A673 (cell line): ENCODE data around the gene FASTK. TPM values are rescaled to one million over a fixed set of nuclear protein-coding genes. Genes with fewer than 3 reads are reported as not detected.

Experiments used
- BruUV-seq: library from RNA; stranded (reverse); fragments of 400-500 nt; replicated peaks from 2 replicates; lab custom pipeline; 2021; lab: Mats Ljungman, UMichigan
- CTCF ChIA-PET: fragments of 300-600 bp; sonication (Branson Sonifier 250); formaldehyde crosslinking; loops from one replicate; lab custom pipeline; 2022; ENCODE audit warnings: antibody characterized with exemption; lab: Charles Lee
- POLR2A ChIA-PET: fragments of 300-600 bp; sonication (Branson Sonifier 250); formaldehyde crosslinking; loops from one replicate; lab custom pipeline; 2022; ENCODE audit warnings: antibody characterized with exemption; ENCODE audit not compliant: low non-redundant PET; lab: Charles Lee
- DNase-seq: peaks from one replicate; pipeline ENCODE4 v3.0.0-alpha.2; 2015; ENCODE audit warnings: low spot score
- H3K27ac ChIP-seq: fragments of 200-600 bp; sonication (generic); 2 replicates; pipeline ENCODE4 v1.5.1; 2016; ENCODE audit warnings: mixed run types, low read depth, mild to moderate bottlenecking, mixed read lengths, antibody characterized with exemption, low read length; ENCODE audit not compliant: poor library complexity, severe bottlenecking
- H3K27me3 ChIP-seq: fragments of 200-600 bp; sonication (generic); replicated peaks from 2 replicates; pipeline ENCODE4 v1.6.1; 2017; ENCODE audit warnings: mixed run types, low read depth, mild to moderate bottlenecking, mixed read lengths, antibody characterized with exemption, low read length; ENCODE audit not compliant: insufficient read depth, poor library complexity
- H3K36me3 ChIP-seq: fragments of 200-600 bp; sonication (generic); 2 replicates; pipeline ENCODE4 v1.6.1; 2016; ENCODE audit warnings: mixed run types, mild to moderate bottlenecking, mixed read lengths, antibody characterized with exemption, low read length; ENCODE audit not compliant: insufficient read depth, poor library complexity, severe bottlenecking
- H3K4me1 ChIP-seq: fragments of 200-600 bp; sonication (generic); 2 replicates; pipeline ENCODE4 v1.6.1; 2017; ENCODE audit warnings: mixed run types, mild to moderate bottlenecking, mixed read lengths, antibody characterized with exemption, low read length; ENCODE audit not compliant: insufficient read depth, poor library complexity, severe bottlenecking
- H3K4me3 ChIP-seq: fragments of 200-600 bp; sonication (generic); 2 replicates; pipeline ENCODE4 v1.5.1; 2016; ENCODE audit warnings: low read depth, mixed run types, mild to moderate bottlenecking, mixed read lengths, low read length; ENCODE audit not compliant: poor library complexity, severe bottlenecking
- H3K9me3 ChIP-seq: fragments of 200-600 bp; sonication (generic); 2 replicates; pipeline ENCODE4 v1.6.1; 2016; ENCODE audit warnings: mixed run types, low read depth, mild to moderate bottlenecking, mixed read lengths, antibody characterized with exemption, low read length; ENCODE audit not compliant: poor library complexity, severe bottlenecking
- CTCF ChIP-seq: fragments of 300-800, 200-600 bp; sonication (generic); conservative IDR thresholded peaks from 2 replicates; pipeline ENCODE4 v1.5.1; 2017; ENCODE audit warnings: low read depth, mild to moderate bottlenecking, antibody characterized with exemption, low read length, moderate library complexity, mixed read lengths
- EZH2 ChIP-seq: fragments of 200-600 bp; sonication (generic); IDR thresholded peaks from 2 replicates; pipeline ENCODE4 v1.6.1; 2017; ENCODE audit warnings: borderline replicate concordance, low read depth, mild to moderate bottlenecking, mixed read lengths, antibody characterized with exemption, low read length; ENCODE audit not compliant: poor library complexity, severe bottlenecking
- intact Hi-C: fragments of 100-400 bp; cut with micrococcal nuclease; formaldehyde crosslinking; loops from one replicate; pipeline ENCODE4 v1.10.0; 2022; ENCODE audit not compliant: unreplicated experiment
- total RNA-seq: library from RNA; stranded (reverse); gene quantifications from 2 replicates; pipeline ENCODE4 v1.2.3, GENCODE V29; 2021

Gene FASTK
- total RNA-seq, 1 experiment from 2014 or later = 80.5 TPM

- CTCF ChIA-PET = no interaction called here
- TF ChIP-seq CTCF (no peak), EZH2 (no peak)
- no TSS peak for BruUV-seq
- intact Hi-C loops = loop anchor here (5.0 kb wide), 1 partner anchor 175 kb away; the partner anchor contains the start of gene CHPF2
- POLR2A ChIA-PET = no interaction called here
- no peak for DNase-seq
- H3K27ac ChIP-seq = peak within 1 kb of the TSS; percentile 78
- H3K4me3 ChIP-seq = peak within 1 kb of the TSS; percentile 99
- no peaks in the 10 kb centered on the region for H3K27me3 ChIP-seq
- peaks cover 34% of the 10 kb centered on the region for H3K4me1 ChIP-seq
- no peaks in the 10 kb centered on the region for H3K36me3 ChIP-seq
- no peaks in the 10 kb centered on the region for H3K9me3 ChIP-seq
Observed at GRCh38 chr7:151057506-151057988, 23.1 kb downstream of the FASTK start, which contains the start of gene CDK5. Gene CDK5, minus strand, starts transcription at chr7:151057897. Its CDS starts 49 bp downstream, at chr7:151057848.

DNA sequence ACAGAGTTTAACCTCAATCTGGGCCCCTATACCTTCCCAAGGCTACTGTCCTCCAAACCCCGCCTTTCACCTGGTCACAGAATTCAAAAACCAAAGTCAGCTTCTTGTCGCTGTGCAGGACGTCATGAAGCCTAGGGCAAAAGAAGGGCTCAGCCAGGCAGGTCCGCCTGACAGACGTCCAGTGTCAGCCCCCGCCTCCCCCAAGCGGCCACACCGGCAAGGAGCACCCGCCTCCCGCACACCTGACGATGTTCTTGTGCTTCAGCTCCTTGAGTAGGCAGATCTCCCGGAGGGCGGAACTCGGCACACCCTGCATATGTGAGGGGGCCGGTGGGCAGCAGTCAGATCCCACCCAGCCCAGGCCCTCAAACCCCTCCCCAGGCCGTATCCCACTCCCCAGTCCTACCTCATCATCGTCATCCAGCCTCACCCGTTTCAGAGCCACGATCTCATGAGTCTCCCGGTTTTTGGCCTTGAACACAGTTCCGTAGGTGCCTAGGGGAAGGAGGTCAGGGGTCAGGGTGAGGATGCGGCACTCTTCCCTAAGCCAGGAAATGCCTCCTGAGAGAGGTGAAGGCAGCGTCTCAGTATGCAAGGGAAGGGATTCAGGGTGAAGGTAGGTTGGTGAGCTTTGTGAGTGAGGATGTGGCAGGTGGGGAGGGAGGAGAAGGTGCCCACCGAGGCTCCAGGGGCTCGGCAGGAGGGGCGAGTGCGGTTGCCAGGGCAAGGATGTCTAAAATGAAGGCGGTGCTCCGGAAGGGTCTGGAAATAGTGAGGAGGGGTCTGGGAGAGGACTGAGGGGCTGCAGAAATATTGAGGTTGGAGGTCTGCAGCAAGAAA is 23.7 kb downstream of the FASTK start:
- intact Hi-C loops = loop anchor here (5.0 kb wide), 1 partner anchor 175 kb away; the partner anchor contains the start of gene CHPF2
- no peaks in the 10 kb centered on the region for H3K36me3 ChIP-seq
- H3K9me3 ChIP-seq = no peaks in the 10 kb centered on the region
- H3K4me3 ChIP-seq = peak overlapping the region; percentile 99
- H3K4me1 ChIP-seq = peaks cover 30% of the 10 kb centered on the region
- CTCF ChIA-PET = no interaction called here
- no peak for DNase-seq
- H3K27ac ChIP-seq = peak overlapping the region; percentile 45
- POLR2A ChIA-PET = no interaction called here
- H3K27me3 ChIP-seq = no peaks in the 10 kb centered on the region
- TF ChIP-seq CTCF (no peak), EZH2 (no peak)
- no TSS peak for BruUV-seq

DNA sequence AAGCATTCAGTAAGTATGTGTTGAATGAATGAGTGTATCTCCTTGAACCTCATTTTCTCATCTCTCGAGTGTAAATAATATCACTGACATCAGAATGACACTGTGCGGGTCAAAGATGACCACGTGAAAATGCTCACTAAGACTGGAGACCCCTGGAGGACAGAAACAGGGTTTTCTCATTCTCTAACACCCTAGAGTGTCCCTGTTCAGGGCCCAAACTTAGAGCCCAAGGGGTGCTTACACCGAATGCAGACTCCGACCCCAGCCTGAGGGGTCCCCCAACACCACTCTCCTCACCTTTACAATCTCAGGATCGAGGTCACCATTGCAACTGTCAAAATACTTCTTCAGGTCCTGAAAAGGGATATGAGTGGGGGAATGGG is 24.3 kb downstream of the FASTK start:
- peaks cover 24% of the 10 kb centered on the region for H3K4me1 ChIP-seq
- intact Hi-C loops = loop anchor here (5.0 kb wide), 1 partner anchor 176 kb away; the partner anchor contains the start of gene CHPF2
- H3K27ac ChIP-seq = no peak overlapping the region
- TF ChIP-seq CTCF (no peak), EZH2 (no peak)
- no peaks in the 10 kb centered on the region for H3K36me3 ChIP-seq
- no peaks in the 10 kb centered on the region for H3K9me3 ChIP-seq
- H3K27me3 ChIP-seq = no peaks in the 10 kb centered on the region
- no peak for DNase-seq
- H3K4me3 ChIP-seq = no peak overlapping the region
- ChIA-PET CTCF (no interaction called here), POLR2A (no interaction called here)
- no TSS peak for BruUV-seq
